HG03175 (cell line): Measurements from ENCODE around the gene DDX42.
A peak's percentile ranks its signal among the peaks of the same experiment; 100 is the strongest.

Source experiments
- ATAC-seq: cut with Tn5 transposase; IDR thresholded peaks from one replicate; pipeline ENCODE4 v1.9.1; 2021; ENCODE audit warnings: mild to moderate bottlenecking, moderate library complexity; ENCODE audit not compliant: unreplicated experiment

Gene DDX42

DNA sequence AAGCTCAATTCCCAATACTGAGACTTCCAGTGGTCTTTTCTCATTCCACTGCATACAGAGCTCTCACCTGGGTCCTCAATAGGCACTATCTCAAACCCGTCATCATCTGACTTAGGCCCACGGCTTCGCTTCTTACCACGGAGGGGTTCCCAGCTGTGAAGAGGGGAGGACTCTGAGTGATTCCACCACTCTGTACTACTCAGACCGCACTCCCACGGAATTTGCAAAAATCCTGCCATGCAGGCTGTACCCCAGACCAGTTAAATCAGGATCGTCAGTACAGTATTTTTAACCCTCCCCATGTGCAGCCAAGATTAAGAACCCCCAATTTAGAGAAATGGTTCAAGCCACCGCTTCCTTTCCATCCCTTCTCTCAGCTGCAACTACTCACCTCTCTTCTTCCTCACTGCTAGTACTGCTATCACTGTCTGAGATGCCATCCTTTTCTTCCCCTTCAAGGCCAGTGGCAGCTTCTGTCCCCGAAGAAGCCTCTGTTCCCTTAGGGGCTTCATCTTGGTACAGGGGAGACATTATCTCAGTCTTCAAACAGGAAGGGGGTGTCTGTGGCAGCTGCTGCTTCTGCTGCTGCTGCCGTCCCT, 47.1 kb downstream of the DDX42 start:
- no peak for ATAC-seq

DNA sequence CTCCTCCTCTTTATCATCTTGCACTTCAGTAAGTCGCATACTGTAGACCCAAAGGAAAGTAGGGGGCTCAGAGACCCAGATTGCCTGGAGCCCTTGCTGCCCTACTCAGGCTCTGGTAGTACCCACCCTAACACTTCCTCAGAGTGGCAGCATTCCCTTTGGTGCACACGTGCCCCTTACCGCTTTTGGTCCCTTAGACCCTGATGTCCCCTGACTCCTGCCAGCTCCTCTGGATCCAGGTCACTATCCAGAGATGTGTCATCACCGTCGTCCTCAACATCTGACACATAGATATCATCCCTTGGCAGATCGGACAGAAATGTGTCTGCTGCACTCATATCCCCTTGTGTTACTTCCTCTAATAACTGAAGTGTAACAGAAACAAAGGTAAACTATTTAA, 47.8 kb downstream of the DDX42 start:
- ATAC-seq: no peak

DNA sequence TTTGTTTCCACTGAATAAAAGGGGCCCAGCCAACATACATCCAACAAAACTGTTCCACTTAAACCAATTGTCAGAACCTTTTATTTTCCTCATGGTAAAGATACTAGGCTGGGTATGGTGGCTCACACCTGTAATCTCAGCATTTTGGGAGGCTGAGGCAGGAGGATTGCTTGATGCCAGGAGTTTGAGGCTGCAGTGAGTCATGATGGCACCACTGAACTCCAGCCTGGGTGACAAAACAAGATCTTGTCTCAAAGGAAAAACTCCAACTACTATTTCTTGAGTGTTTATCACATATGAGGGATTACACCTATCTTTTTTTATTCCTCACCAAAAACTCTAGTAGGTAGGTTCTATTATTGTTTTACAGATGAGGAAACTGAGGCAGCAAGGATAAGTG, 48.6 kb downstream of the DDX42 start:
- ATAC-seq: no peak

DNA sequence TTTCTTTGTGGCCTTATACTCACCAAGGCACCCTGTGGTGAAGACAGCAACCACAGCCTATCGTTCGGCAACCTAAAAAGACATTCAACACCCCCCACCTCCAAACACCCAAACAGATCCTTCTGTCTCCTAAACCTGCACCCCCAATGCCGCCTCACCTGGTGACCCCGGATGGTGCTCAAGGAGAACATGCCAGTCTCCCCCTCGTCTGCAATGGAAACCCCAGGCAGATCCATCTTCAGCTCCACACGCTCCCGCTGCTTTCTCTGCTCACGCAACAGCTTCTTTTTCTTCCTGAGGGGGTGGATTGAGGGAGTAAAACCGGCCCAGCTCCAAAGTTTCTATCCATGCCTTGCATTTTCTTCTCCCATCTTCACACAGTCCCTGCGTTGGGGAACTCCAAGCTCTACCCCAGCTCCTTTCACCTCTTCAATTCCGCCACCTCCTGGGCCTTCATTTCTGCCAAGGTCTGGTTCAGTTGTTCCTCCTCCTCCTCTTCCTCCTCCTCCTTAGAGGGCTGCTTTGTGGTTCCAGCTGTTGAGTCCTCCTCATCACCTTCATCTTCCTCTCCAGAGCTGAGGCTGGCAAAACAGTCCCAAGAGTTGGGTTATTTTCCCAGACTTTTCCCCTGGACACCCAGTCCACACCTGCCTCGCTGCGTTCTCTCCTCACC, 49.8 kb downstream of the DDX42 start:
- ATAC-seq: no peak

DNA sequence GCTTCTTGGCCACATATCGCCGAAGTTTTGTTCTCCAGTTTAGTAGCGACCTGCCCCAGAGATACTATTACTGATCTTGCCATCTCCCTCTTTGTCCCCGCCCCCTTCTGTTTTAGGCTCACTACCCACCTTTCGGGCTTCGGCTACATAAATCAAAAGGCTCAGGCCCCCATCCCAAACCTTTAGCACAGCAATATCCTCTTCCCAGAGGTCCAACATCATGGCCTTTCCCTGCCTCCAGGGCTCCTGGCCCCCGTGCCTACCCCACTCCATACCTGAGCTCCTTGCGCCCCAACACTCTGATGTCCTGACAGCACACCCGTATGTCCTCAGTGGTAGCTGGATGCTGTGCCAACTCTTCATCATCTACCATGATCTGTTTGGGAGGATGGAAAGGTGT, 50.4 kb downstream of the DDX42 start:
- no peak for ATAC-seq

DNA sequence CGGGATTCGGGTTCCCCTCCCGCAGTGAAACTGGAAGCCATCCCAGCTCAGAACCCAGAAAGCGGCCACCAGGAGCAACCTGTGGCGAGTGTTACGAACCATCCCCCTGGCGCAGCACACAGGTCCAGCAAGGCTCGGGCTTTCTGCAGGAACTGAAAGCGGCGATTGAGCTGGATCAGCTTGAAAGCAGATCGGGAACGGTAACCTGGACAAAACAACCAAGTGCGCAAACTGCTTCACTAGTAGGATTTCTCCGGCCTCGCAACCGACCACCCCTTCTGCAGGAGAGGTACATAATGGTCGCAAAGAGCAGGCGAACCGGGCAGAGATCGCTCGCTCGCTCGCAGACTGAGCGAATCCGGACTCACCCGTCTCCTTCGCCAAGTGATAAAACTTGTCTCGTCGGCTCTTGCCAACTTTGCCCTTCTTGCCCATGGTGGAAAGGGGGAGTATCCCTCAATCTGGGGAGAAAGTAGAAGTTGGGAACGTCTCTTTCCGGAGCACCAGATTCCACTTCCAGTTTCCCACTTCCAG, 52.6 kb downstream of the DDX42 start:
- ATAC-seq: no peak

DNA sequence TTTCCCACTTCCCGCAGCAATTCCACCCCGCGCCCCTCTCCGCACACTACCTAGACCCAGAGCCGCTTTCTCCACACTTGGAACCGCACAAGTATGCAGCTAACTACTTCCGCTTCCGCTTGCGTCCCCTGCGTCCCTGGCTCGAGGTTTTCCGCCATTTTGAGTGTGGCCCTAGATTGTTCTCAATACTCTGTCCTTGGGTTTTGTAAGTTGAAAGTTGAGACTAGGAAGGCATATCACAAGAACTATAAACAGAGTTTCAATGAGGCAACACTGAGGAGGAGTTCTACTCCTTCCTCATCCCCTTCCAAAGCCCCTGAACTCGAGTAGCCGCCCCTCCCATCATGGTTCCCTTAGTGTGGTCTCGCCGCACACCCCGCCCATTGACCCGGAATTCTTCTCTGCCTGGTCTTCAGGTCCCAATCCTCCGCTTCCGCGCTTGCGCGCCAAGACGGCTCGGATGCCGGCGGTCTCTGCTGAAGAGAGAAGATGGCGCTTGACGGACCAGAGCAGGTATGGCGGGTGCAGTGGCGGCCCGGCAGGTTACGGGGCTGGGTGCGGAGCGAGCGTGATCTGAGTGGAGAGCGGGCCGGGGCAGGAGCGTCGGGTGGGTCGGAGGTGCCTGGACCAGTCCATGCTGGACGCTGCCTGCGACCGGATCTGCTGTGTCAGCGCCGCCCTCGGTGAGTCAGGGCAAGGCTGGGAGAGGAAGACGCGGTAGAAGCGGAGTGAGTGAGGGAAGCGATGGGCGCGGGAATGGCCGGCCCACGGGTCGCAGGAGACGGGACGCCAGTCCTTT, 53.2 kb downstream of the DDX42 start, which contains the start of the genes FTSJ3 and PSMC5:
Gene FTSJ3, minus strand, starts transcription at position 662 of the 799 bp plus-strand sequence. CDS start 761 bp downstream, outside the sequence.
Gene PSMC5, plus strand, starts transcription at position 430 of the 799 bp plus-strand sequence. Its CDS starts 60 bp downstream, at position 490.
- ATAC-seq: peak; percentile 89

DNA sequence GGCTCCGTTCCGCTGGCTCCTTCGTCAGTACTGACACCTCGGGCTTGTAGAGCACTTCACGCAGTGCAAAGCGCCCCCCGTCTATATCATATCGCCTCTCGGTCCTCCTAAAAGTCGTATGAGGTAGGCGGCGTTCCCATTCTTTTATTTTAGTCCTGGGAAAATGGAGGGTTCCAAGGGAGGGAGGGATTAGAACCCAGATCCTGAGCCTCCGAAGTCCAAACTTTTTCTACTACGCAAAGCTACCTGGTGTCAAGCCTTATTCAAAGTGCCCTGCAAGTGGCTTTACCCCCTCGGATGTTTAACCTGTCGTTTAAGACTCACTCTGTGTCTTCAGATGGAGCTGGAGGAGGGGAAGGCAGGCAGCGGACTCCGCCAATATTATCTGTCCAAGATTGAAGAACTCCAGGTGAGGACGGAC, 53.8 kb downstream of the DDX42 start:
- ATAC-seq: no peak

DNA sequence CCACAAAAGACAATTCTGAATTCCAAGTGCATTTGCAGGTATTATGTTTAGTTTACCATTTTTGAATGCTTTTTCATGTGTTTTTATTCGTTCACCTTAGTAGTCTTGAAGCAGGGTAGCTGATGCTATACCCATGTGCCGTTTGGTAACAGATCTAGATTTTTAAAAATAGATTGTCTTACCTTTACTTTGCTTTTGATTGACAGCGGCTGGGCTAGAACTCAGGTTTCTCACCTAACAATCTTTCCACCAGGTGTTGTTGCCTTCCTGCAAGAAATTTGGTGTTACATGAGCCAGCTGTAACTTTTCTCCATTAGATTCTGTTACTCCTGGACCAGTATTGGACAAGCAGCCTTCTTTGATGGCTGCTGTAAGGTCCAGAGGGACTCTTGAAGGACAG, 55.0 kb downstream of the DDX42 start:
- ATAC-seq: no peak

DNA sequence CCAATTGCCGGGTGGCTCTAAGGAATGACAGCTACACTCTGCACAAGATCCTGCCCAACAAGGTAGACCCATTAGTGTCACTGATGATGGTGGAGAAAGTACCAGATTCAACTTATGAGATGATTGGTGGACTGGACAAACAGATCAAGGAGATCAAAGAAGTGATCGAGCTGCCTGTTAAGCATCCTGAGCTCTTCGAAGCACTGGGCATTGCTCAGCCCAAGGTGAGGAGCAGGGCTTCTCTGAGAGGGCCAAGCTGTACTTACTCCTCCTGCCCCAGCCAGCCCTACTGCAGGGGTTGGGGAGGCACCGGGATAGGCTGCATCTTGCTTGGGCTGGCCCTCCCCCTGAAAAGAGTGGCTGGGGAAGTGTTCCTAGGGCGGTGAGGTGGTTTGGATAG, 56.3 kb downstream of the DDX42 start:
- ATAC-seq: no peak

DNA sequence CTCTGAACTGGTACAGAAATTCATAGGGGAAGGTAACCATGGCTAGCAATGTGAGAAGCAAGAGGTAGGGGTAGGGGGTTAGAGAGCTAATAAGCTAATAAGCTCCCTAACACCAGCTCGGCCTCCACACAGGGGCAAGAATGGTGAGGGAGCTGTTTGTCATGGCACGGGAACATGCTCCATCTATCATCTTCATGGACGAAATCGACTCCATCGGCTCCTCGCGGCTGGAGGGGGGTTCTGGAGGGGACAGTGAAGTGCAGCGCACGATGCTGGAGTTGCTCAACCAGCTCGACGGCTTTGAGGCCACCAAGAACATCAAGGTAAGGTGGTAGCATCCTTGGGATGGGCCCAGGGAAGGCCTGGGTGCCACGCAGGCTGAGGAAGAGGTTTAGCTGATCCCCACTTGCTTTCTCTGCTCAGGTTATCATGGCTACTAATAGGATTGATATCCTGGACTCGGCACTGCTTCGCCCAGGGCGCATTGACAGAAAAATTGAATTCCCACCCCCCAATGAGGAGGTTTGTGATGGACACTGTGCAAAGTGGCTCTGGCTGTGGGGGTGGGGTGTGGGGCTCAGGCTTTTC, 57.0 kb downstream of the DDX42 start:
- ATAC-seq: no peak

DNA sequence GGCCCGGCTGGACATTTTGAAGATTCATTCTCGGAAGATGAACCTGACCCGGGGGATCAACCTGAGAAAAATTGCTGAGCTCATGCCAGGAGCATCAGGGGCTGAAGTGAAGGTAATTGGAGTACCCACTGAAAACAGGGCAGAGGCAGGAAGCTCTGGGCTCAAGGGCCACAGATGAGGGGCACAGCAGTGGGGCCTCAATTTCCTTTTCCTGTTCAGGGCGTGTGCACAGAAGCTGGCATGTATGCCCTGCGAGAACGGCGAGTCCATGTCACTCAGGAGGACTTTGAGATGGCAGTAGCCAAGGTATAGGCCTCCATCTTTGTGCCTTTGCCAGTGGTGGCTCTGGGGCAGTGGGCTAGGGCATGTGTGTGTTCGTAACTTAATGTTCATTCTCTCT, 57.5 kb downstream of the DDX42 start:
- ATAC-seq: no peak

DNA sequence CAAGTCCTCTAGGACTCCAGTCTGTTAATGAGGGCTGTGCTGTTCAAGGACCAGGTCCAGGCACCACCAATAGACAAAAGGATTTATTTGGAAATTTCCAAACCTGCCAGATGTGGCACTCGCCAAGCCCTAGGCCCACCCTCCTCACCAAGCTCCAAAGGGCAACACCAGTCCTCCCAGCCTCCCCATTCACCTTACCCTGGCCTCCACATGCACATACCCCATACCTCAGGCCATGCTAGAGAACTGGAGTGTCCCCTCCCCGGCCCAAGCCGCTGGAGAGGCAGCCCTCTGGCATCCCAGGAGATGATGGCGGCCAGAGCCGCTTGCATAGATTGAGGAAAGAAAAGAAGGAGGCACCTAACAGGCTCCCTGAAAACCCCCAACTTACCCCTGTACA, 58.0 kb downstream of the DDX42 start:
- ATAC-seq: no peak

DNA sequence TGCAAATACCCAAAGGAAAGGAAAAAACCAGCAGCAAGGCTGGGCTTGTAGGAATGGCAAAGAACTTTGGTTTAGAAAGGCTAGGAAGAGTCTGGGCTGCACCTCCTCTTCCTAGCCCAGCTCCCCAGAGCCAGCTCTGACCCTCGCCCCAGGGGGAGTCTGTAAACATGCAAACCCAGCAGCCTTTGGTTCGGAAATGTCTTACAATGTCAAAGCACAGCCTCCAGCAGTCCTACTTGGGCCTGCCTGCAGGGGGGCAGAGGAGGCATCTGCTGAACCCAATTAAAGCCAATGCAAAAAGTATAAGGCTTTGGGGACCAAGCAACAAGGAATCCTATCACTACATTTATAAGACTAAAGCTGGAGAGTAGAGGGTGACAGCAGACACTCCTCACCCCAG, 58.5 kb downstream of the DDX42 start:
- ATAC-seq: no peak

DNA sequence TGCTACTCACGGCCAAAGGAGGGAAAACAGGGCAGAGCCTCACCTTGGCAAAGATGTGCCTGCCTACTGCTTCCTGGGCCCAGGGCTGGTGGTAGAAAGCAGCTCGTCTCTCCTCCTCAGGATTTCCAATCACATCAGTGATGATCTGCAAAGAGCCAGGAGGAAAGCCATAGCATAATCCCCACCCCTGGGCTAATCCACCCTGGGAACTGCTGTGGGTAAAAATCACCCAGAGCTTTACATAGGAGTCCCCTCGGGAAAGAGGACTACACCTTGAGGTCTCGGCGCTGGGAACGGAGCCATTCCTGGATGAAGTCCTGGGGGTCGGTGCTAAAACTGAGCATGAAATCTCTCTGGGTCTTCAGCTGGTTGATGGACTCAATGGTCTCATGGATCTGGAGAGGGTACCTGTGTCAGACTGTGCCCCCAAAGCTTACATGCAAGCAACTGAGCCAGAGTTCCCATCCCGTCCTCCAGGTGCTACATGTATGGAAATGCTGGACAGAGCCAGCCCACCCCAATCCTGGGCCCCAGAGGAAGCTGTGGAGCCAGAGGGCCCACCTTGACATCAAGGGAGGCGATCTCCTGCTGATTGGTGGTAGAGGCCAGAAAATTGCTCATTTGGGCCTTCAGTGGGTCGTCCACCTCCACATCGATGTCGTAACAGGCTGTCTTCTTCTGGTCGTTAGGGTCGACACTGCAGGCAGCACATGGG, 59.2 kb downstream of the DDX42 start:
- ATAC-seq: no peak

DNA sequence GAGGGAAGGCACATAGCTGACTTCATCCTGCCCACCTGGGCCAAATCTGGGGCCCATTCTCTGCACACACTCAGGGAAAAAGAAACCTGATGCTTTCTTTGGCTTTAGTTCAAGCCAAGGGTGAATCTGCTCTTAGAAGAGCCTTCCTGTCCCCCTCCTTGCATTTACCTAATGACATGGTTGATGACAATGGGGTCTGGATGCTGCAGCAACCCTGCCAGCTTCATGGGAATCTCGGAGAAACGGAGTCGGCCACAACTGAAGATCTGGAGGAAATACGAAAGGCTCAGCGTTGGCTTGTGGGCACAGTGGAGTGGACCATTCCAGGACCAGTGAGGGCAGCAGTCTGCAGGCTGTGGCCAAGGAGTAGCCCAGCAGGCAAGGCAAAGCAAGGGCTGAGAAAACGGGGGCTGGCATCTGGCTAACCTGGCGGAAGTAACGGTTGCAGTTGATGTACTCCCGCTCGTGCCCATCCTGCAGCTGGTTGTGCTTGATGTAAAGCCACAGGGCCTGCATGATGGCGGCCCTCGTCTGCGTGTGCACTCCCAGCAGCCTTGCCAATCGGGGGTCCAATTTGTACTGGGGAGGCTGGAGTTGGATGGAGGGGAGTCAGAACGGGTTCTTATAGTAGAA, 59.9 kb downstream of the DDX42 start:
- no peak for ATAC-seq

DNA sequence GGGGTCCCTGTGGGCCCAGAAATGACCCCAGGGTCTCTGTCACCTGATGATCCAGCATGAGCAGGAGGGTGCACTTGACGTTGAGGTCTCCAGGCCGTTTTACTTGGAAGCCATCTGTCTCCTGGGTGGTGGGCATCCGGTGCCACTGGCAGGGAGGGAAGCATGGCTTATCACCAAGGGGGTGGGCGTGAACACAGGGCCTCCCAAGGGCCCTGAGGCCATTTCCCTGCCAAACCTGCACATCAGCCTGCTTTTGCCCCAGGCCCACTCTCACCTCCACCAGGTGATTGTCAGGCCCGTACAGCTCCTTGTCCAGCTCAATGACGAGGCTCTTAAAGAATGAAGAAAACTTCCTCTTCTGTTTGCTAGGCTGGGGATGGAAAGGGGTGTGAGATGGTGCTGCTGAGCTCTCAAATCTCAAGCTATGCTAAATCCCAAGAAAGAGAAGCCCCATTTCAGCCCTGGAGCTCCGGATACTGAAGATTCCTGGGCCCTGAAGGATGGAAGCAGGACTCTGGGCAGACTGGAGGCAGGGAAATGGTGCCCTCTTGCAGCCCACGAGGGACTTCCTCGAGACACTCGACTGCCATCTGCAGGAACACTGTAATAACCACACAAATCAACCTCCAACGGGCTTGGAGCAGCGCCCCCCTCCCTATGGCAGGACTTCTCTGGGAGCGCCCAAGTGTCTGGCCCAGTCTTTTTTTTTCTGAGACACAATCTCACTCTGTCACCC, 60.6 kb downstream of the DDX42 start:
- ATAC-seq: no peak

DNA sequence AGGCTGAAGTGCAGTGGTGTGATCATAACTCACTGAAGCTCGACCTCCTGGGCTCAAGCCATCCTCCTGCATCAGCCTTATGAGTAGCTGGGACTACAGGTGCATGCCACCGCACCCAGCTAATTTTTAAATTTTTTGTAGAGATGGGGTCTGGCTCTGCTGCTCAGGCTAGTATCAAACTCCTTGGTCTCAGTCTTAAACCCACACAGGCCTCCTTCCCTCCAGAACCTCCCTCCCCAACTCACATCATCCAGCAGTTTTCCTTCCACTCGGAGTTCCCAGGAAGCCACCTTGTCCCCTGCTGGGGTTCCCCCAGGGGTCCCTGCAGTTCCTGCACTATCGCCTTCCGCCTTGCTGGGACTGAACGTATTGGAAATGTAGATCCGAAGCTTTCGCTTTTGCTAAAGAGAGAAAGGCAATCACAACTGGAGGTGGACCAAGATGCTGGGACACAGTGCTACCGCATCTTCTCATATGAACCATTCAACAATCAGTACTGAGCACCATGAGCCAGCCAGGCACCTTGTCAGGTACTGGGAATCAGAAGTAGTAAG, 61.3 kb downstream of the DDX42 start:
- no peak for ATAC-seq

DNA sequence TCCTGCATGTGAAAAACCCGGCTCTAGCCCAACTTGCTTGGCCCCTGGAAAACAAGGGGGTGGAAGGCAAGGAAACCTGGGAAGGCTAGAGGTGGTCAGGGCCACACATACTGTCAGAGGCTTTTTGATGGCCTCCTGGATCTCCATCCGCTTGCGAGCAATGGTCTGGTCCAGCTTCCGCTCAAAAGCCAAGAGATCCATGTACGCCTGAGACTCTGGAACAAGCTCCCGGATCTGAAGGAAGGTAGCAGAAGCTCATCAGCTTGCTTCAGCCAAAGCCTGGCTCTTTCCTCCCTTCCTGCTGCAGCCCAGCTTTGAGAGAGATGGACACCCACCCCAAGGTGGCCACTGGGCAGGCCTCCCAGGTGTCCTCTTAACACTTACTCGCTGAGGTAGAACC, 62.8 kb downstream of the DDX42 start:
- ATAC-seq: no peak
